ENCODE measurements around the gene FMNL2. TPM values are rescaled to one million over a fixed set of nuclear protein-coding genes. Genes with fewer than 3 reads are reported as not detected.
"Not testable (repeated sequence)": the region's sequence is repeated elsewhere in the genome, so short reads cannot be mapped to it uniquely, and the experiment has no call there.

Gene FMNL2
- total RNA-seq, 2 experiments from 2014 or later: 2.2 TPM

DNA sequence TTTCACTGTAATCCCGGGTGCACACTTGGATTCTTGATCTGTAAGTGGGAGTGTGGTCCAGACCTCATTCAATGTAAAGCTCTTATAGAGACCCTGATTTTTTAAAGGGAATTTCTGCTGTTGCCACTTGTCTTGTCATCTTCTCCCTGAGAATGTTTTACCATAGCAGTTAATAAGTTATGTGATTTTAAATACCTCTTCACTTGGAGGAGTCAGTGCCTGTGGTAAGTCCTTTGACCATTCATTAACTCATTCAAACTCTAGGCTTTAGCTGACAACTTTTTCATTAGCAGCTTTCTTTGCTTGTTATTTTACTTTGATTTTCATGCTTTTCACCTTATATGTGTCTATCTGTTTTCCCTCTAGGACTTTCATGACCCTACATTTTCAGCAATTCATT, 51.3 kb downstream of the FMNL2 start:
- peaks cover 2% of the 10 kb centered on the region for H3K27me3 Mint-ChIP-seq
- intact Hi-C loops (cut with micrococcal nuclease): no loop called here
- POLR2A ChIA-PET: no interaction called here

DNA sequence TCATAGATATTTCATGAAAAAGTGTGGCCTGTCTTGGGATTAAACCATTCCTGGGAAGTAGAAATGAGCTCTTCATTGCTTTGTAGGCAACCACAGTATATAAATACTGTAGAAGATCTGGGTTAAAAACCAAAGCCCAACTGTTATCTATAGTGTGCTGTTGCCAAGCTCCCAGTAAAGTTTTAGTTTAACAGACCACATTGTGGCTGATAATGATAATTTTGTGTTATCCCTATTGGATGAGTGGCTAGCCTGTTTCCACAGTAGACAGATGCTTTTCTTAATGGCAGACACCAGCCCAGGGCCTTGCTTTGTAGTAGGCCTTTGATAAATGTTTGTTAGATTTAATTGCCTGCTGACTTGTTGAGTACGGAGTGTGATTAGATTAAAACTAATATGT, 52.1 kb downstream of the FMNL2 start:
- intact Hi-C loops (cut with micrococcal nuclease): no loop called here
- no peak overlapping the region for H3K4me3 Mint-ChIP-seq
- POLR2A ChIA-PET: no interaction called here
- DNase-seq: no peak
- H3K4me1 Mint-ChIP-seq (ENCODE audit: low read depth): no peaks in the 10 kb centered on the region
- H3K9me3 Mint-ChIP-seq: no peaks in the 10 kb centered on the region
- no peak overlapping the region for H3K27ac Mint-ChIP-seq
- H3K27me3 Mint-ChIP-seq: peaks cover 2% of the 10 kb centered on the region
- CTCF ChIA-PET: no interaction called here
- no peaks in the 10 kb centered on the region for H3K36me3 Mint-ChIP-seq

More for the DNA sequence above, 51.3 kb downstream of the FMNL2 start:
- Mint-ChIP-seq H3K4me1 (ENCODE audit: low read depth) (no peaks in the 10 kb centered on the region), H3K27ac (no peak overlapping the region), H3K36me3 (no peaks in the 10 kb centered on the region), H3K9me3 (no peaks in the 10 kb centered on the region), H3K4me3 (no peak overlapping the region)
- DNase-seq: no peak
- CTCF ChIA-PET: no interaction called here

DNA sequence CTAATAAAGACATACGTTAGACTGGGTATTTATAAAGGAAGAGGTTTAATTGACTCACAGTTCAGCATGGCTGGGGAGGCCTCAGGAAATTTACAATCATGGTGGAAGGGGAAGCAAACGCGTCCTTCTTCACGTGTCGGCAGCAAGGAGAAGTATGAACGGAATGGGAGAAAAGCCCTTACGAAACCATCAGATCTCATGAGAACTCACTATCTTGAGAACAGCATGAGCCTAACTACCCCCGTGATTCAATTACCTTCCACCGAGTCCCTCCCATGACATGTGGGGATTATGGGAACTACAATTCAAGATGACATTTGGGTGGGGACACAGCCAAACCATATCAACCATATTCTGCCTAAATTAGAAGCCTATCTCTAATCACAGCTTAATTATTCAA, 53.3 kb downstream of the FMNL2 start:
- H3K9me3 Mint-ChIP-seq; CTCF ChIA-PET; H3K4me3 Mint-ChIP-seq; intact Hi-C loops (cut with micrococcal nuclease); H3K27ac Mint-ChIP-seq; H3K27me3 Mint-ChIP-seq; H3K36me3 Mint-ChIP-seq; POLR2A ChIA-PET; DNase-seq; H3K4me1 Mint-ChIP-seq (ENCODE audit: low read depth): not testable (repeated sequence)

DNA sequence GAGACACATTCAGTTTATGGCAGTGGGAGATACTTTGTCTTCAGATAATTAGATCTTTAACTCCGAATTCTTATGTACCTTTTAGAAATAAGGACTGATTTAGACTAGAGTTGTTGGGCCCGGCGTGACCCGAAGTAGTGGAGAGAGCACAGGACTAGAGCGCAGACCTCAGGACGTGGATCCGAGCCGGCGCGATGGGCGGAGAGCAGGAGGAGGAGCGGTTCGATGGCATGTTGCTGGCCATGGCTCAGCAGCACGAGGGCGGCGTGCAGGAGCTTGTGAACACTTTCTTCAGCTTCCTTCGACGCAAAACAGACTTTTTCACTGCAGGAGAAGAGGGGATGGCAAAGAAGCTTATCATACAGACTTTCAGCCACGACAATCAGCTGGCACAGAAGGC, 54.5 kb downstream of the FMNL2 start:
- POLR2A ChIA-PET: no interaction called here
- no peak overlapping the region for H3K27ac Mint-ChIP-seq

DNA sequence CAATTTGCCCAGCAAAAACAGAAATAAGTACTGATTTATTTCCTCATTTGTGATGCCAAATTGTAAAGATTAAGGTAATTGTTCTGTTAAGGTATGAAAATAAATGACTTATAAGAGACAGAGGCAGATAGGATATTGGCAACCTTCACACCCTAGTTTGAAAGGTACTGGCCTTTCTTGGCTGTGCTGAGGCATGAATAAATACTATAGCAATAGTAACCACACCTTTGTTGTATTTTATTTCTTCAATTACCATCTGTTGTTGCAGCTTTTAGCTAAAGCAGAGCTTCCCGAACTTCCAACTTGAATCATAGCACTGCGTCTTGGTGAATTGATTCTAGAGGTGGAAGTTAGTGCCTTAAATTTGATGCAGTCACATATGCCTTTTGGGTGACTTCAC, 55.9 kb downstream of the FMNL2 start:
- intact Hi-C loops (cut with micrococcal nuclease): no loop called here
- DNase-seq: no peak
- Mint-ChIP-seq H3K9me3 (no peaks in the 10 kb centered on the region), H3K27ac (no peak overlapping the region), H3K4me1 (ENCODE audit: low read depth) (no peaks in the 10 kb centered on the region), H3K27me3 (no peaks in the 10 kb centered on the region), H3K4me3 (no peak overlapping the region), H3K36me3 (no peaks in the 10 kb centered on the region)
- ChIA-PET CTCF (no interaction called here), POLR2A (no interaction called here)

More for the DNA sequence above, 54.5 kb downstream of the FMNL2 start:
- no peaks in the 10 kb centered on the region for H3K36me3 Mint-ChIP-seq
- no peak for DNase-seq
- H3K9me3 Mint-ChIP-seq: no peaks in the 10 kb centered on the region
- H3K27me3 Mint-ChIP-seq: no peaks in the 10 kb centered on the region
- H3K4me3 Mint-ChIP-seq: no peak overlapping the region
- CTCF ChIA-PET: no interaction called here
- no peaks in the 10 kb centered on the region for H3K4me1 Mint-ChIP-seq (ENCODE audit: low read depth)
- intact Hi-C loops (cut with micrococcal nuclease): no loop called here

DNA sequence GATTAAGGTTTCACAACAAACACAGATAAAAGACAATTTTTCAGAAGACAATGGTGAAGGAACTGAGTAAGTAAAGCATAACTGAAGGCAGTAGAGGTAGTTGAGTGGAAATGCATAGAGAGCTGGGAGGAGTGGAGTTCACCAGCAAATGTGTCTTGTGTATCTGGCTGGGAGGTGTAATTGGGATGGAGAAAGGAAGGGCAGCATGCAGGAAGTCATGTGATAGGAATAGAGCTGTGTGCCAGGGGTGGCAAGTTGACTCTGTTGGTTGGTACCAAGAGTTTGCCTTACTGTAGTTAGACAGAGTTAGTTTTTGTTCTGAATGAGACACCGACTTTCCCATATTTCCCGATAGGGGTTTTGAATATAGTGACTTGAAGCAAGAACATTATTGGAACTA, 56.3 kb downstream of the FMNL2 start:
- no peak for DNase-seq
- ChIA-PET CTCF (no interaction called here), POLR2A (no interaction called here)
- intact Hi-C loops (cut with micrococcal nuclease): no loop called here
- Mint-ChIP-seq H3K27me3 (no peaks in the 10 kb centered on the region), H3K27ac (no peak overlapping the region), H3K9me3 (no peaks in the 10 kb centered on the region), H3K4me3 (no peak overlapping the region), H3K4me1 (ENCODE audit: low read depth) (no peaks in the 10 kb centered on the region), H3K36me3 (no peaks in the 10 kb centered on the region)

DNA sequence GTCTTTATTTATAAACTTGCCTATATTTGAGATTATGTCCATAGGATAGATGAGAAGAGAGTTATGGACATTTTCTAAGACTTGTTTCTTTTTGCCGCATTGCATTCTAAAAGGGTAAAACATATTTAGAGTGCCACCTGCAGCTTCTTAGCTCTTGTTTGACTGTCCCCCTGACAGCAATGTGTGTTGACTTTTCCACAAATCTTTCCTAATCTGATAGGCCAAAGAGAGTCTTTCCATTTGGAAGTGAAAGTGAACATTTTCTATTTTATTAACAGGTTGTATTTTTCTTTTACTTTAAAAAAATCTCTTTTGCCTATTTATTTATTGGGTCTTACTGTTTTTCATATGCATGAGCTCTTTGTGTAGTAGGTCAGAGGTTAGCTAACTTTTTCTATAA, 58.4 kb downstream of the FMNL2 start:
- H3K36me3 Mint-ChIP-seq: no peaks in the 10 kb centered on the region
- H3K4me3 Mint-ChIP-seq: no peak overlapping the region
- intact Hi-C loops (cut with micrococcal nuclease): no loop called here
- ChIA-PET CTCF (no interaction called here), POLR2A (no interaction called here)
- H3K27me3 Mint-ChIP-seq: peaks cover 3% of the 10 kb centered on the region
- no peak overlapping the region for H3K27ac Mint-ChIP-seq
- DNase-seq: no peak
- no peaks in the 10 kb centered on the region for H3K9me3 Mint-ChIP-seq
- no peaks in the 10 kb centered on the region for H3K4me1 Mint-ChIP-seq (ENCODE audit: low read depth)

DNA sequence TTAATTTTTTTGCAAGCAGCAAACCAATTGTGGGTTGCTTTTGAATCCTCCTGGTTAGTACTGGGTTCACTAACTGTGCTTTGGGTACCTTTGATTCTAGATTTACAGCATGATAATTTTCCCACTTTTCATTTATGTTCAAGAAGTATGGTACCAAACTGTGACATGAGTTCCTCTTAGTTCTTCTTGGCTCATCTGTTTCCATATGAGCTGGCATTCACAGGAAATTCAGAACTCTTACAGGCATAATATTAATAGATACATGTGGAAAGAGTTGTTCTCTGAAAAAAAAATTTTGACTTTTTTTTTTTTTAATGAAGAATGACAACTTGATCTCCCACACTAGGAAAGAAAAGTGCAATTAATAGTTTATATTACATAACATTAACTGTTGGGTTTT, 59.4 kb downstream of the FMNL2 start:
- DNase-seq: no peak
- CTCF ChIA-PET: no interaction called here
- Mint-ChIP-seq H3K27me3 (peaks cover 8% of the 10 kb centered on the region), H3K36me3 (no peaks in the 10 kb centered on the region), H3K4me3 (no peak overlapping the region), H3K4me1 (ENCODE audit: low read depth) (peaks cover 6% of the 10 kb centered on the region), H3K9me3 (no peaks in the 10 kb centered on the region), H3K27ac (no peak overlapping the region)
- POLR2A ChIA-PET: no interaction called here
- intact Hi-C loops (cut with micrococcal nuclease): no loop called here

DNA sequence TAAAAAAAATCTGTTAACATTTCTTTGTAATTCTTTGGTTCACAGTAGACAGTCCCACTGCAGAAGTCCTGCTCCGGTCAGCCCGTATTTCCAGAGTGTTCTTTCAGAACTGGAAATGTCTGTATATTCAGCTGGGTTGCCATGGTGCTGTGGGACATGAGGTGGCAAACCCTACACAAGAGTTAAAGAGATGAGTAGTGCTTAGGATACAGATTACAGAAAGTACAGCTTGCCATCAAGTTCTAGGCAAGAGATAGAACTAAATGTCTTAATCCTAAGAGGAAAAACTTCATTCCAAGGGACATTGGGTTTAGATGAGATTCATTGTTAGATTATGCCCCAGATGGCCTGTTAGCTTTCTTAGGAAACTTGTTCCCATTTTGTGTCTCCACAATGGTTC, 60.1 kb downstream of the FMNL2 start:
- Mint-ChIP-seq H3K27me3 (peaks cover 12% of the 10 kb centered on the region), H3K27ac (no peak overlapping the region), H3K4me3 (no peak overlapping the region), H3K4me1 (ENCODE audit: low read depth) (peaks cover 7% of the 10 kb centered on the region), H3K9me3 (no peaks in the 10 kb centered on the region), H3K36me3 (no peaks in the 10 kb centered on the region)
- intact Hi-C loops (cut with micrococcal nuclease): no loop called here
- no peak for DNase-seq
- ChIA-PET CTCF (no interaction called here), POLR2A (no interaction called here)

DNA sequence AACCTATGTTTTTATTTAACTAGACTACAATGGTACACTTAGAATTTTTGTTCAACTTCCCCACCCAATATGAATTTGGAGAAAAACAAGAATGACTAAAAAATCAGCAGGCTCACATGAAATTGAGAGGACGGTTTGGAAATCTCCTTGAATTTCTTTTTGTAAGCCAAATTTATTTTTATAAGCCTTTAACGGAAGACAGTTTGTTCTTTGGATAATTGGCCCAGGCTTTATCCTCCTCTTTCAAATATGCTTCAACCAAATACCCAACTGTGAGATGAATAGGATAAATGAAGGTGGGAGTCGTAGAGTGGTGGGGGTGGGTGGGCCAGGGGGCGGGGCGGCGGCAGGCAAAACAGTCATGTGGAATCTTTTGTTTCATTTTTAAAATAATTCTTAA, 60.6 kb downstream of the FMNL2 start:
- Mint-ChIP-seq H3K36me3 (no peaks in the 10 kb centered on the region), H3K27me3 (peaks cover 12% of the 10 kb centered on the region), H3K9me3 (no peaks in the 10 kb centered on the region), H3K4me3 (no peak overlapping the region), H3K27ac (no peak overlapping the region), H3K4me1 (ENCODE audit: low read depth) (peaks cover 7% of the 10 kb centered on the region)
- CTCF ChIA-PET: no interaction called here
- intact Hi-C loops (cut with micrococcal nuclease): no loop called here
- POLR2A ChIA-PET: no interaction called here
- no peak for DNase-seq

DNA sequence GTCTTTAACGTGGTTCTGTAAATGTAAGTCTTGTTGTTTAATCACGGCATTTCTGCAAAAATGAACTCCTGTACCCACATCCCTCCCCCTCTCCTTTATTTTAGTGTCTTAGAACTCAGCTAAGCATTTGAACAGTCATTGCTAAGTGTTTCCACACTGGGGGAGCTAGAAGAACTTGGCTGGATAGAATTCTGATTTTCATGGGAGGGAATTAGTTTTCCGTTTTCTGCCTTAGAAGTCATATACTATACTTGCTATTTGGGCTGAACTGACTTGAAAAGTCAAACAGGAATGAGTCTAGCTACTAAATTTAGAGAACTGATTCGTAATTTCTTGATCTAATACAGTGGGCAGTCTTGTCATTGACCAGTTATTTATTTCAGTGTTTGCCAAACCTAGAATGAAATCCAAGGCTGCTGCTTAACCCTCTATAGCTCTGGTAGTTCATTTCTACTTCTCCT, 61.1 kb downstream of the FMNL2 start:
- no peaks in the 10 kb centered on the region for H3K9me3 Mint-ChIP-seq
- no peak overlapping the region for H3K27ac Mint-ChIP-seq
- POLR2A ChIA-PET: no interaction called here
- no peaks in the 10 kb centered on the region for H3K36me3 Mint-ChIP-seq
- no peak for DNase-seq
- H3K27me3 Mint-ChIP-seq: peaks cover 12% of the 10 kb centered on the region
- H3K4me3 Mint-ChIP-seq: no peak overlapping the region
- CTCF ChIA-PET: no interaction called here
- H3K4me1 Mint-ChIP-seq (ENCODE audit: low read depth): peaks cover 7% of the 10 kb centered on the region
- intact Hi-C loops (cut with micrococcal nuclease): no loop called here

DNA sequence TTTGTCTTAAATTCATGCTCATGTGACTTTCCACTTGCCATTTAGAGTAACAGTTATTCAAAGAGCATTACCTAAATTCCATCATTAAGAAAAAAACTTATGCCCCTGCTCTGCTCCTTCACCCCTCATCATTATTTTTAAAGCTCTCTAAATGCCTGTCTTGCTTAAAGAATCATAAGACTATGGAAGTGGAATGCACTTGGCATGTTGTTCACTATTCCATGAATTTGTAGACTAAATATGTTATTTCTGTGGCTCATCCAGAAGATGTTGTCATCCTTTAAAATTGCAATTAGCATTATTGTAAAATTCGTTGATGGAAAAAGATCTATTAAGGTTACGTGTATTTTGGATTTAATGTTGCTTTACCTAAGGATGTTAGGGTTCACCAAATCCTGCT, 61.8 kb downstream of the FMNL2 start:
- Mint-ChIP-seq H3K36me3 (no peaks in the 10 kb centered on the region), H3K9me3 (no peaks in the 10 kb centered on the region), H3K4me3 (no peak overlapping the region), H3K27ac (no peak overlapping the region), H3K4me1 (ENCODE audit: low read depth) (peaks cover 7% of the 10 kb centered on the region), H3K27me3 (peaks cover 12% of the 10 kb centered on the region)
- CTCF ChIA-PET: no interaction called here
- intact Hi-C loops (cut with micrococcal nuclease): no loop called here
- DNase-seq: no peak
- POLR2A ChIA-PET: no interaction called here

DNA sequence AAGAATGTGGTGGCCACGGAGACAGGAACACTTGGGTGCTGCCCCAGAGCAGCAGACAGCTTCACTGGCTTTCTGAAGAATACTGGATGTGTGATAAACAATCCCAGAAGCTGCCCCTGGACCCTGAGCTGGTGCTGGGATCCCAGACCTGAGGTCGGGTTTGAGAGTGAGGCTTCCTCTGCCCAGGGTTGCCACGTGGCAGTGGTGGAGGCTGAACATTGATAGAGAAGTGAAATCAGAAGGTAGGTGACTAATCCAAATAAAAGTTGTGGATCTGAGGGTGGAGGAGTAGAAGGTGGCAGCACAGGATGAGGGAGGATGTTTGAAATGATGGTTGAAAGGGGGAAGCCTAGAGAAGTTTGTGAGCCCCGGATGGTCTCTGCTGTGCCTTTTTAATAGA, 64.0 kb downstream of the FMNL2 start:
- Mint-ChIP-seq H3K4me1 (ENCODE audit: low read depth) (peaks cover 19% of the 10 kb centered on the region), H3K27me3 (peaks cover 19% of the 10 kb centered on the region), H3K27ac (no peak overlapping the region), H3K4me3 (no peak overlapping the region), H3K36me3 (no peaks in the 10 kb centered on the region), H3K9me3 (no peaks in the 10 kb centered on the region)
- DNase-seq: no peak
- CTCF ChIA-PET: no interaction called here
- intact Hi-C loops (cut with micrococcal nuclease): no loop called here
- POLR2A ChIA-PET: no interaction called here

DNA sequence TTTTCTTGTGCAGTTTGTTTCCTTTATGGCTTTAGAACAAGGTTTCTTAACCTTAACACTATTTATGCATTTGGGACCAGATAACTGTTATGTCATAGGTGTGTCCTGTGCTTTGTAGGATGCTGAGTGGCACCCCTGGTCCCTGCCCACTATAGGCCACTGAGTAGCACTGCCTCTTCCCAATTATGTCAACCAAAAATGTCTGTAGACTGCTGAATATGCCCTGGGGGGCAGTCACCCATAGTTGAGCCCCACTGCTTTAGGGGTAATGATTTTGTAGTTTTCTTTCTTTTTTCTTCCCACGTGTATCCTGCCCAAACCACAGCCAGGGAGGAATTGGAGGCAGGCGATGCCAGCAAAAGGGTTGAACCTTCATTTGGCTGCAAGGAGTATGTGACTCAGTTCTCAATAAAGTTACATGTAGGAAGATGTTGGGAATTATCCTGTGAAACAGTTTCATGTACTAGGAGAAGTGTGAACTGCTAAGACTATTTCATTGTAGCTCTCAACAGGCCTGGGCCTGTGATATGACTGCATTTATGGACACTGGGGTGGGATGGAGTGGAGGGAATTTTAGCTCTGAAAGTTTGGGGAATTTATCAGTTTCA, 65.7 kb downstream of the FMNL2 start:
- H3K27me3 Mint-ChIP-seq: peaks cover 19% of the 10 kb centered on the region
- no peaks in the 10 kb centered on the region for H3K36me3 Mint-ChIP-seq
- ChIA-PET CTCF (no interaction called here), POLR2A (no interaction called here)
- no peak overlapping the region for H3K4me3 Mint-ChIP-seq
- H3K9me3 Mint-ChIP-seq: no peaks in the 10 kb centered on the region
- no peak overlapping the region for H3K27ac Mint-ChIP-seq
- intact Hi-C loops (cut with micrococcal nuclease): loop anchor here (5.0 kb wide), 1 partner anchor 63 kb away; the partner anchor contains the start of gene FMNL2
- peaks cover 20% of the 10 kb centered on the region for H3K4me1 Mint-ChIP-seq (ENCODE audit: low read depth)
- DNase-seq: no peak

Data from activated CD4-positive, alpha-beta memory T cell treated with anti-CD3 and anti-CD28 coated beads for 36 hours (primary cell).